ENCODE results near the gene ARHGAP9.
"Not testable (repeated sequence)": the region's sequence is repeated elsewhere in the genome, so short reads cannot be mapped to it uniquely, and the experiment has no call there.

Gene ARHGAP9

DNA sequence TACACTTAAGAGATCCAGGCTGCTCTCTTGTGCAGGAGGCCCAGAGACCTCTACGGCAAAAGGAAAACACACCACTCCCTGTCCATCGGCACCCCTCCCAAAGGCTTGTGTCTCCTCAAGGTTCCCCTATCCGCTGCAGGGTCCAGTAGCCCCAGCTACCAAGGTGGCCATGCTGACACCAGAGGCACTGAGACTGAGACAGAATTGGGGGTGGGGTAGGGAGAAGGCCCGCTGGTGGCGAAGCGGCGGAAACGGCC lies 40.1 kb upstream of the ARHGAP9 start:
- Histone ChIP-seq H3K36me3 (replicated peaks; ENCODE audit: insufficient read depth, low read length) (peaks cover 14% of the 10 kb centered on the region), H3K79me2 (ENCODE audit: low read length) (peaks cover 57% of the 10 kb centered on the region), H3K4me1 (ENCODE audit: low read length) (peaks cover 23% of the 10 kb centered on the region), H3K4me2 (ENCODE audit: low read depth, low read length) (peak overlapping the region; percentile 83), H3K9ac (ENCODE audit: low read length) (peak overlapping the region; percentile 93), H3F3A (ENCODE audit: insufficient read depth, low read length) (peaks cover 44% of the 10 kb centered on the region), H3K27ac (ENCODE audit: low read length) (peak overlapping the region; percentile 94), H3K9me2 (replicated peaks; ENCODE audit: insufficient read depth, low read length) (no peaks in the 10 kb centered on the region), H3K9me3 (replicated peaks; ENCODE audit: insufficient read depth, low read length) (no peaks in the 10 kb centered on the region), H2AFZ (ENCODE audit: low read length) (peak overlapping the region; percentile 16), H3K4me3 (ENCODE audit: low read length) (peak overlapping the region; percentile 92), H4K20me1 (ENCODE audit: insufficient read depth, low read length) (no peaks in the 10 kb centered on the region), H3K27me3 (replicated peaks; ENCODE audit: insufficient read depth, low read length) (no peaks in the 10 kb centered on the region)
- no peak for TF ChIP-seq EZH2phosphoT487 (IDR thresholded peaks at IDR 0.05; ENCODE audit: low read length)
- TF ChIP-seq, protein P1, sequence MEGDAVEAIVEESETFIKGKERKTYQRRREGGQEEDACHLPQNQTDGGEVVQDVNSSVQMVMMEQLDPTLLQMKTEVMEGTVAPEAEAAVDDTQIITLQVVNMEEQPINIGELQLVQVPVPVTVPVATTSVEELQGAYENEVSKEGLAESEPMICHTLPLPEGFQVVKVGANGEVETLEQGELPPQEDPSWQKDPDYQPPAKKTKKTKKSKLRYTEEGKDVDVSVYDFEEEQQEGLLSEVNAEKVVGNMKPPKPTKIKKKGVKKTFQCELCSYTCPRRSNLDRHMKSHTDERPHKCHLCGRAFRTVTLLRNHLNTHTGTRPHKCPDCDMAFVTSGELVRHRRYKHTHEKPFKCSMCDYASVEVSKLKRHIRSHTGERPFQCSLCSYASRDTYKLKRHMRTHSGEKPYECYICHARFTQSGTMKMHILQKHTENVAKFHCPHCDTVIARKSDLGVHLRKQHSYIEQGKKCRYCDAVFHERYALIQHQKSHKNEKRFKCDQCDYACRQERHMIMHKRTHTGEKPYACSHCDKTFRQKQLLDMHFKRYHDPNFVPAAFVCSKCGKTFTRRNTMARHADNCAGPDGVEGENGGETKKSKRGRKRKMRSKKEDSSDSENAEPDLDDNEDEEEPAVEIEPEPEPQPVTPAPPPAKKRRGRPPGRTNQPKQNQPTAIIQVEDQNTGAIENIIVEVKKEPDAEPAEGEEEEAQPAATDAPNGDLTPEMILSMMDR (IDR thresholded peaks at IDR 0.05; ENCODE audit: low read length) = no peak
- TF ChIP-seq EZH2 (optimal IDR thresholded peaks at IDR 0.05; ENCODE audit: low read depth, low read length) = no peak
- DNase-seq = no peak

DNA sequence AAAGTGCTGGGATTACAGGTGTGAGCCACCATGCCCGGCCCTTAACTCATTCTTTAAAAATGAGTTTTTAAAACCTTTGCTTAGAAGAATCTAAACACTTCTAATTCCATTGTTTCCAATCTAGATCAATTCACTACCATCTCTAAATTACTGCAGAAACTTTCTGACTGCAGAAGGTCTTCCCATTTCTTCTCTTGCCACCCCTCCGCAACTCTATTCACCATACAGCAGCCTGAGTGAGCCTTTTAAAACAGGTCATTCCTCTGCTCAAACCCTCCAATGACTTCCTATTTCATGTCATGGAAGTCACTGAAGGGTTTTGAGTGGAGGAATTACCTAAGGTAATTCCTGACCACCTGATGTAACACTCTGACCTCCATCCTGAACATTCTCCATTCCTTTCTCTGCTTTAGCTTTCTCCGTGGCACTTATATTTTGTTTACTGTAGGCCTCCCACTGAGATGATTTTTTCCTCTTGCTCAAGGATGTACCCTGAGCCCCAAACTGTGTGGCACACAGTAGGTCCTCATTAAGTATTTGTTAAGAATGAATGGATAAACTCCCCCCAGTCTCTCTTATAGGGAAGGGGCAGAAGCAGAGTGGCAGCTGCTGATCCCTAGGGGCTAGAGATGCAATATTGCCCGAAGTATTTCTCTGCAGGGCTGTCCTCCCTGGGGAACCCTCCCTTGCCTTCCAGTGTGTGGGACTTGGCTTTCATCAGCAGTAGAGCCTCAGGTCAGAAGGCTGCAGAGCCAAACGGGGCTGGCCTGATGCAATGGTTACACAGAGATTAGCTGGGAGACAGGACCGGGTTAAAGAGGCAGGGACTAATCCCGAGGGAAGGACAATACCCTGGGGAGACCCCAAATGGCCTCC lies 39.5 kb upstream of the ARHGAP9 start:
- TF ChIP-seq EZH2phosphoT487 (IDR thresholded peaks at IDR 0.05; ENCODE audit: low read length) (no peak), EZH2 (optimal IDR thresholded peaks at IDR 0.05; ENCODE audit: low read depth, low read length) (no peak)
- TF ChIP-seq, protein P1 (IDR thresholded peaks at IDR 0.05; ENCODE audit: low read length) = no peak
- Histone ChIP-seq H3K9me3 (replicated peaks; ENCODE audit: insufficient read depth, low read length) (no peaks in the 10 kb centered on the region), H3K9me2 (replicated peaks; ENCODE audit: insufficient read depth, low read length) (no peaks in the 10 kb centered on the region), H3K27me3 (replicated peaks; ENCODE audit: insufficient read depth, low read length) (no peaks in the 10 kb centered on the region), H2AFZ (ENCODE audit: low read length) (no peak overlapping the region), H3F3A (ENCODE audit: insufficient read depth, low read length) (peaks cover 49% of the 10 kb centered on the region), H3K9ac (ENCODE audit: low read length) (peak overlapping the region; percentile 93), H3K4me2 (ENCODE audit: low read depth, low read length) (peak overlapping the region; percentile 83), H4K20me1 (ENCODE audit: insufficient read depth, low read length) (no peaks in the 10 kb centered on the region), H3K79me2 (ENCODE audit: low read length) (peaks cover 51% of the 10 kb centered on the region), H3K4me1 (ENCODE audit: low read length) (peaks cover 23% of the 10 kb centered on the region), H3K36me3 (replicated peaks; ENCODE audit: insufficient read depth, low read length) (peaks cover 18% of the 10 kb centered on the region), H3K27ac (ENCODE audit: low read length) (peak overlapping the region; percentile 94; the same call in 1 of the 2 replicates), H3K4me3 (ENCODE audit: low read length) (peak overlapping the region; percentile 92)
- peak; percentile 9 for DNase-seq

DNA sequence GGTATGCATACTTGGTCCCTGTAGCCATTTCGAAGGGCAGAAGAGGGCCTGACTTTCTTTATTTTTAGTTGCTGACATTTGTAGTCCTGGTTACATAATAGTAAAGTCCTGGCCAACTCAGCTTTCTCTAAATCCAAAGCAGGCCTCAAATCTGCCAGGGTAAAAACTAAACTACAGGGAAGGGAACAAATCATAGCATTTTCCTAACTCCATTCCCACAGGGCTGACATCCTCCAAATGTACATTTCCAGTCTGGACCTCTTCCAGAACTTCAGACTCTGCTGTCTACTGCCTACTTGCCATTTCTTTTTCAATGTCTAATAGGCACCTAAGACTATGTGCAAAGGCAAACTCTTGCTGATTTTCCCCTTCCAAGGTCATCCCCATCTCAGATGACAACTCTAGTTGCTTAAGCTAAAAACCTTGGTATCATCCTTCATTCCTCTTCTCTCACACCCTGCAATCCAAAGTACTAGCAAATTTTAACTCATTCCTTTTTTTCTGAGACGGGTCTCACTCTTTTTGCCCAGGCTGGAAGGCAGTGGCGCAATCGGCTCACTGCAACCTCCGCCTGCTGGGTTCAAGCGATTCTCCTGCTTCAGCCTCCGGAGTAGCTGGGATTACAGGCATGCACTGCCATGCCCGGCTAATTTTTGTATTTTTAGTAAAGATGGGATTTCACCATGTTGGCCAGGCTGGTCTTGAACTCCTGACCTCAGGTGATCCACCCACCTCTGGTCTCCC lies 38.7 kb upstream of the ARHGAP9 start:
- Histone ChIP-seq H3K9me2 (replicated peaks; ENCODE audit: insufficient read depth, low read length) (no peaks in the 10 kb centered on the region), H3K27ac (ENCODE audit: low read length) (no peak overlapping the region), H3K4me3 (ENCODE audit: low read length) (no peak overlapping the region), H3K9ac (ENCODE audit: low read length) (no peak overlapping the region), H3F3A (ENCODE audit: insufficient read depth, low read length) (peaks cover 50% of the 10 kb centered on the region), H3K9me3 (replicated peaks; ENCODE audit: insufficient read depth, low read length) (no peaks in the 10 kb centered on the region), H3K4me2 (ENCODE audit: low read depth, low read length) (peak overlapping the region; percentile 83), H2AFZ (ENCODE audit: low read length) (no peak overlapping the region), H3K36me3 (replicated peaks; ENCODE audit: insufficient read depth, low read length) (peaks cover 18% of the 10 kb centered on the region), H3K4me1 (ENCODE audit: low read length) (peaks cover 19% of the 10 kb centered on the region), H3K79me2 (ENCODE audit: low read length) (peaks cover 43% of the 10 kb centered on the region), H4K20me1 (ENCODE audit: insufficient read depth, low read length) (no peaks in the 10 kb centered on the region), H3K27me3 (replicated peaks; ENCODE audit: insufficient read depth, low read length) (no peaks in the 10 kb centered on the region)
- no peak for DNase-seq
- TF ChIP-seq EZH2phosphoT487 (IDR thresholded peaks at IDR 0.05; ENCODE audit: low read length) (no peak), EZH2 (optimal IDR thresholded peaks at IDR 0.05; ENCODE audit: low read depth, low read length) (no peak)
- TF ChIP-seq, protein P1 (IDR thresholded peaks at IDR 0.05; ENCODE audit: low read length) = no peak

DNA sequence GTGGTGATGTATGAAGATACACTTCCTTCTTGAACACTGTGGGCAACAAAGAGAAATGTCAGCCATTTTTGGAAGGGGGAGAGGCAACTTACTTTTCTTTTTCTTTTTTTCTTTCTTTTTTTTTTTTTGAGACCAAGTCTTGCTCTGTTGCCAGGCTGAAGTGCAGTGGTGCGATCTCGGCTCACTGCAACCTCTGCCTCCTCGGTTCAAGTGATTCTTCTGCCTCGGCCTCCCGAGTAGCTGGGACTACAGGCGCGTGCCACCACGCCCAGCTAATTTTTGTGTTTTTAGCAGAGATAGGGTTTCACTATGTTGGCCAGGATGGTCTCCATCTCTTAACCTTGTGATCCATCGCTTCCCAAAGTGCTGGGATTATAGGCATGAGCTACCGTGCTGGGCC lies 38.1 kb upstream of the ARHGAP9 start:
- Histone ChIP-seq H3K79me2 (ENCODE audit: low read length) (peaks cover 40% of the 10 kb centered on the region), H3F3A (ENCODE audit: insufficient read depth, low read length) (peaks cover 51% of the 10 kb centered on the region), H3K4me1 (ENCODE audit: low read length) (peaks cover 19% of the 10 kb centered on the region), H3K36me3 (replicated peaks; ENCODE audit: insufficient read depth, low read length) (peaks cover 18% of the 10 kb centered on the region)
- H3K4me3 ChIP-seq (ENCODE audit: low read length); H3K27me3 ChIP-seq (replicated peaks; ENCODE audit: insufficient read depth, low read length); H3K9me2 ChIP-seq (replicated peaks; ENCODE audit: insufficient read depth, low read length); H4K20me1 ChIP-seq (ENCODE audit: insufficient read depth, low read length); H3K27ac ChIP-seq (ENCODE audit: low read length); H2AFZ ChIP-seq (ENCODE audit: low read length); DNase-seq; H3K9ac ChIP-seq (ENCODE audit: low read length); H3K4me2 ChIP-seq (ENCODE audit: low read depth, low read length); H3K9me3 ChIP-seq (replicated peaks; ENCODE audit: insufficient read depth, low read length): not testable (repeated sequence)

All from MM.1S (cell line).